ENCODE data around the gene PDE4D. TPM values are rescaled to one million over a fixed set of nuclear protein-coding genes. Genes with fewer than 3 reads are reported as not detected.
"Not testable (repeated sequence)": the region's sequence is repeated elsewhere in the genome, so short reads cannot be mapped to it uniquely, and the experiment has no call there.

Gene PDE4D
- total RNA-seq, 1 donor from 2014 or later, result 11.8 TPM

DNA sequence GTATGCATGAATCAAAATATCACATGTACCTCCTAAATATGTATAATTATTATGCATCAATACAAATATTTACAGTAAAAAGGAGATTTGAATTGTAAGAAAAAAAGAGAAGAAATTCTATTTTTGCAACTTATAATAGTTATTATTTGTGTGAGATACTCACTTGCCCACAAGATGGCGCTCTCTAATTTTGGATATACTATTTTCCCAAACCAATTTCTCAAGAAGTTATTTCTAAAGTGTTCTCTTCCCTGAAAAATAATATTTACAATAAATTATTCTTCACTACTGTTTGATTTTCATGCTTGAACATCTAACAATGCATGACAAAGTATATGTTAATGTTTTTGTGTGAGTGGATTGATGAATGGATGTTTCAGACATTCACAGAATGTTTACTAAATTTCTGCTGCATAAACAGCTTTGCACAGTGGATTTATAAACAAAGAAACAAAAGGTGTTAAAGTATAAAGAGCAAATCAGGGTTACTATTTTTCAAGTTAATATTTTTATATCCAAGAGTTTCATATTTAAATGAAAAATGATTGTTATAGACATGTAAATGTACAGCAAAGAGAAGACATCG, 503.4 kb downstream of the PDE4D start:
- Mint-ChIP-seq H3K36me3 (ENCODE audit: low read depth) (peaks cover 2% of the 10 kb centered on the region), H3K27ac (ENCODE audit: unreplicated experiment) (no peak overlapping the region), H3K9me3 (no peaks in the 10 kb centered on the region), H3K27me3 (ENCODE audit: low read depth) (no peaks in the 10 kb centered on the region), H3K4me1 (peaks cover 5% of the 10 kb centered on the region), H3K4me3 (no peak overlapping the region)
- DNase-seq (ENCODE audit: low read depth, low spot score), result peak; percentile 42
- peak; percentile 88 for TF ChIP-seq CTCF (conservative IDR thresholded peaks at IDR 0.05)

DNA sequence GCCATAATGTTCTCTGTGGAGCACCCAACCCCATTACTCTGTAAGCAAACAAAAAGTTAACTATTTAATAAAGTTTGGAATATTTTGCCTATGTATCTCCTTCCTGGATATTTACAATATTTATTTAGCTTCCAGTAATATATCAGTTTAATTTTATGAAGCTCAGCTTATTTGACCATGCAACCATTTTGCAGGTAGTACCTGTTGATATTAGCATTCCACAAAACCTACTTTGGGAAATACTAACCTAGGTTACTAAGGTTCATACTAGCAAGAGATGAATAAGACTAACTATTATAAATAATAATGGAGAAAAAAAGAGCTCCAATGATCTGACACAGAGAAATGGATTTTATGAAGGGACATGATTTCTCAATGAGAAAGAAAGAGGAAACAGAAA, 506.4 kb downstream of the PDE4D start:
- H3K9me3 Mint-ChIP-seq, result no peaks in the 10 kb centered on the region
- TF ChIP-seq CTCF (conservative IDR thresholded peaks at IDR 0.05), result no peak

DNA sequence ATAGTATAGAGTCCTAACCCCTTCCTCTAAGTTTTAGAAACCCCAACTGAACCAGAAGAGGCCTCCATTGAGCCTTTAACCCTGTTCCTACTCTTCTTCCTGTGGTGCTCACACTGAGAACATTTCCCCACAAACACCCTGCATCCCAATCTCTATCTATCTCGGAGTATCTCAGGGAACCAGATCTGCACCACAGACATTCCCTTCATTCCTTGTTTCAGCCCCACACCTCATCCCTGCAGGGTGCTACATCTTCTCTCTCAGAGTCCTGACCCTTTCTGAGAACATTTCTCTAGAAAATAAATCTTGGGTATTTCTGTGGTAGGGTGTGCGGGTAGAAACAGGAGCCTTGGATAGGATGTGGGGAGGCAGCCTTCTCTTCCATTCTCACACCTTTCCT, 507.8 kb downstream of the PDE4D start:
- no peaks in the 10 kb centered on the region for H3K36me3 Mint-ChIP-seq (ENCODE audit: low read depth)
- no peak for TF ChIP-seq CTCF (conservative IDR thresholded peaks at IDR 0.05)
- H3K9me3 Mint-ChIP-seq, result no peaks in the 10 kb centered on the region
- no peaks in the 10 kb centered on the region for H3K27me3 Mint-ChIP-seq (ENCODE audit: low read depth)
- H3K27ac Mint-ChIP-seq (ENCODE audit: unreplicated experiment), result no peak overlapping the region
- DNase-seq (ENCODE audit: low read depth, low spot score), result no peak
- no peak overlapping the region for H3K4me3 Mint-ChIP-seq
- H3K4me1 Mint-ChIP-seq, result peaks cover 13% of the 10 kb centered on the region

More for the DNA sequence above, 506.4 kb downstream of the PDE4D start:
- peaks cover 10% of the 10 kb centered on the region for H3K4me1 Mint-ChIP-seq
- no peak overlapping the region for H3K4me3 Mint-ChIP-seq
- H3K36me3 Mint-ChIP-seq (ENCODE audit: low read depth), result no peaks in the 10 kb centered on the region
- DNase-seq (ENCODE audit: low read depth, low spot score), result no peak
- no peak overlapping the region for H3K27ac Mint-ChIP-seq (ENCODE audit: unreplicated experiment)
- H3K27me3 Mint-ChIP-seq (ENCODE audit: low read depth), result no peaks in the 10 kb centered on the region

DNA sequence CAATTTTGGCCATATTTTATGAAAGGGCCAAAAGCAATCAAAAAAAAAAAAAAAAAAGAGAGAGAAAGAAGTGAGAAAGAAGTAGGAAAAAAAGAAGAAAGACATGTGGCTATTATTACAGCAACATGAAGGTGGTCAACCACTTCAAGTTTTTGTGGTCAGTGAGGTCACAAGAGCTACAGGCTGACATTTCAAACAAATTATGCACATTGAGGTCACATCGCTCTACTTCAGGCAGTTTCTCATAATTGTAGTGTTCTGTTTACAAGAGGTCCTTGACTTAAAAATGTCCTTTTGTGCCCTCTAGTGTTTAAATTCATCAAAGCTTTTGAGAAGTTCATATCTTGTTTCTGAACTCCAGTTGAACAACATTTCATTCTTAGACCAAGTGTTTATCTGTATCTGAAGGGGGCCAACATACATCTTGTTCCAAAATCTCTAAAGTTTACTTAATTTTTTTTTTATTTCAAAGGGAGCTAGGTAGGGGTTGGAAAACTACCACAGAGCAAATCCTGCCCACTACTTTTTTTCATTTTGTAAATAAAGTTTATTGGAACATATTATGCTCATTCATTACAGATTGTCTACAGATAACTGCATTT, 513.1 kb downstream of the PDE4D start:
- Mint-ChIP-seq H3K9me3 (peaks cover 11% of the 10 kb centered on the region), H3K27ac (ENCODE audit: unreplicated experiment) (no peak overlapping the region), H3K4me1 (peaks cover 20% of the 10 kb centered on the region), H3K36me3 (ENCODE audit: low read depth) (peaks cover 11% of the 10 kb centered on the region), H3K4me3 (no peak overlapping the region), H3K27me3 (ENCODE audit: low read depth) (no peaks in the 10 kb centered on the region)
- TF ChIP-seq CTCF (conservative IDR thresholded peaks at IDR 0.05), result peak; percentile 76
- no peak for DNase-seq (ENCODE audit: low read depth, low spot score)

- H3K27ac Mint-ChIP-seq (ENCODE audit: unreplicated experiment); H3K4me3 Mint-ChIP-seq; H3K27me3 Mint-ChIP-seq (ENCODE audit: low read depth); H3K4me1 Mint-ChIP-seq; DNase-seq (ENCODE audit: low read depth, low spot score): not testable (repeated sequence)
- peaks cover 15% of the 10 kb centered on the region for H3K9me3 Mint-ChIP-seq
- H3K36me3 Mint-ChIP-seq (ENCODE audit: low read depth), result peaks cover 22% of the 10 kb centered on the region
Observed at GRCh38 chr5:59374036-59374435, 519.5 kb downstream of the PDE4D start.

DNA sequence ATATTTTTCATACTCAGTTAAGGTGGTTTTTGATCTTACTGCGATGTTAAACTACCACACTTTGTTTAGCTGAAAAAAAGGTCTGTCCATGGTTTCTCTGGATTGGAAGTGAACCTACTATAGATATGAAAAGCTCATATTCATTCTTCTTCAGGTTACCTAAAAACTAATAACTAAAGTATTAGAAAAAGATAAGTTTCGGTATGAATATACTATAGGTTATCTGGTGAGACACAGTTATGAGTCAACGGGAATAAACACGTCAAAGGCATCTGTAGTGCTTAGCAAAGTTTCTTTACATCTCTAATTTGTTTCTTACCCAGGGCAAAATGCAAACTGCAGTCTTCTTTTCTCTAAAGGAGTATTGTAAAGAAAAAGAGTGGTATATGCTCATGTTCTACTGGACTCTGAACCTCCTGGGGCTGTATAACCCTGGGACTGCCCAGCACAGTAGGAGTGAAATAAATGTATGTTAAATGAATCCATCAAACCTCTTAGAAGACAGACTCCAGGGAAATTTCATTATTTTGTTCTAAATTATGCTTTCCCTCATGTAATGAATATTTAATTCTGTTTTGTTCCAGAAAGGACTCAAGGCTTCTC, 521.9 kb downstream of the PDE4D start:
- Mint-ChIP-seq H3K9me3 (peaks cover 9% of the 10 kb centered on the region), H3K27ac (ENCODE audit: unreplicated experiment) (no peak overlapping the region), H3K4me1 (peaks cover 13% of the 10 kb centered on the region), H3K27me3 (ENCODE audit: low read depth) (no peaks in the 10 kb centered on the region), H3K4me3 (no peak overlapping the region), H3K36me3 (ENCODE audit: low read depth) (peaks cover 19% of the 10 kb centered on the region)
- no peak for DNase-seq (ENCODE audit: low read depth, low spot score)
- TF ChIP-seq CTCF (conservative IDR thresholded peaks at IDR 0.05), result no peak
